Superior temporal gyrus (tissue), 1 donor: Measurements from ENCODE around the gene RPL13A.
"Not testable (repeated sequence)": the region's sequence is repeated elsewhere in the genome, so short reads cannot be mapped to it uniquely, and the experiment has no call there.

ENCODE experiments used
- DNase-seq: peaks from one replicate; pipeline ENCODE4 v3.0.0-alpha.2; 2016; ENCODE audit errors: extremely low spot score

RPL13A gene

GRCh38 chr19:49456326-49456725 is 31.1 kb upstream of the RPL13A start:
- no peak for DNase-seq

GRCh38 chr19:49458567-49458903 is 28.9 kb upstream of the RPL13A start:
- no peak for DNase-seq

GRCh38 chr19:49459388-49459787 is 28.0 kb upstream of the RPL13A start:
- DNase-seq, result no peak

- DNase-seq, result not testable (repeated sequence)
Measured at GRCh38 chr19:49461130-49461529, 26.3 kb upstream of the RPL13A start.

- DNase-seq, result no peak
Measured at GRCh38 chr19:49461656-49462055, 25.8 kb upstream of the RPL13A start.

DNA sequence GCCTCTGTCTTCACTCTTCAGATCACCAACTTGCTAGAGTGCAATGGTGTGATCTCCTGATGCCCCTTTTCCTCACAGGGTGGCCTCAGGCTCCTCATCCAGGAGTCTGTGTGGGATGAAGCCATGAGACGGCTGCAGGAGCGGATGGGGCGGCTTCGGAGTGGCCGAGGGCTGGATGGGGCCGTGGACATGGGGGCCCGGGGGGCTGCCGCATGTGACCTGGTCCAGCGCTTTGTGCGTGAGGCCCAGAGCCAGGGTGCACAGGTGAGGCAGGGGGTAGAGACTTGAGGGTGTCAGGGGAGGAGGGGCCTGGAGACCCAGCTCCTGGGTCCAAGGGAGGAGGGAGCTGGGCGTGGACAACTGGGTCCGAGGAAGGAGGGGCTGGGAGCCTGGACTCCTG is 24.9 kb upstream of the RPL13A start:
- DNase-seq, result no peak

GRCh38 chr19:49463960-49464740 is 23.3 kb upstream of the RPL13A start:
- no peak for DNase-seq

GRCh38 chr19:49465371-49465770 is 22.0 kb upstream of the RPL13A start:
- DNase-seq, result no peak

DNA sequence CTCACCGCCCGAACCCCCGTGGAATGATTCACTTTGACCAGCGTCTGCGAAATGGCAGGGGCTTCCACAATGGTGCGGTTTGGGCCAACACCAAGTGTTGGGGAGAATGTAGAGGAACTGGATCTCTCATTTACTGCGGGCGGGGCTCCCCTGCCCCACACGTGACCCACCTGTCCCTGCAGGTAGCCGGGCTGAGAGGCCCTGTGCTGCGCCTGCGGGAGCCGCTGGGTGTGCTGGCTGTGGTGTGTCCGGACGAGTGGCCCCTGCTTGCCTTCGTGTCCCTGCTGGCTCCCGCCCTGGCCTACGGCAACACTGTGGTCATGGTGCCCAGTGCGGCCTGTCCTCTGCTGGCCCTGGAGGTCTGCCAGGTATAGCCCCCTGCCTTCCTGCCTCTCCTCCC is 19.2 kb upstream of the RPL13A start:
- no peak for DNase-seq

DNA sequence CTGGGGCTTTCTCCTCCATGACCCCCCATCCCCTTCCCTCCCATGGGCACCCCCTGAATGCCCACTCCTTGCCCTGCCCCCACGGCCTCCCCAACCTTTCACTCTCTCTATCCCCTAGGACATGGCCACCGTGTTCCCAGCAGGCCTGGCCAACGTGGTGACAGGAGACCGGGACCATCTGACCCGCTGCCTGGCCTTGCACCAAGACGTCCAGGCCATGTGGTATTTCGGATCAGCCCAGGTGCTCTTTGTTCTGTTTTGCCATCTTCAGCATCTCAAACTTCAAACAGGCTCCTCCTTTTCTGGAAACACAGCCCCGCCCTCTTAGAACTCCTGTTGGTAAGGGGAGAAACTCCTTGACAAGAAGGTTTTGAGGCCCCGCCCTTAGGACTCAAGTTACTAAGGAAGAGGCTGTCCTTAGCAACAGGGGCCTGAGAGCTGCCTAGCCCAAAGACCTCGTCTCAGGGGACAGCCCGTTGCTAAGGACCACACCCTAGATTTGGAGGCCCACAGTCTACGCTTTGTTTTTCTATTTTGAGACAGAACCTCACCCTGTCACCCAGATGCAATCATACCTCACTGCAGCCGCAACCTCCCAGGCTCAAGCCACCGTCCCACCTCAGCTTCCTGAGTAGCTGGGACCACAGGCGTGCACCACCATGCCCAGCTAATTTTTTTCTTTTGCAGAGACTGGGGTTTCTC is 18.5 kb upstream of the RPL13A start:
- no peak for DNase-seq

- no peak for DNase-seq
Measured at GRCh38 chr19:49469828-49470614, 17.4 kb upstream of the RPL13A start.

DNA sequence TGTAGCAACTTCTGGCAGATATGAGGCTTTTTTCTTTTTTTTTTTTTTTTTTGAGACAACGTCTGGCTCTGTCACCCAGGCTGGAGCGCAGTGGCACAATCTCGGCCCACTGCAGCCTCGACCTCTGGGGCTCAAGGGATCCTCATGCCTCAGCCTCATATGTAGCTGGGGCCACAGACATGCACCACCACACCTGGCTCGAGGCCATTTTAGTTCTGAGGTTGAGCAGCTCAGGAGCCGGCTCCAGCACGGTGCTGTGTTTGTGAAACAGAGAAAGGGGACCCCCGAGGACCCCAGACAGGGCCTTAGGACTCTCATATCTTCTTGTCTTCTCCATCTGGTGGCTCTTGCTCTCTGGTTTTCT is 16.8 kb upstream of the RPL13A start:
- no peak for DNase-seq

DNA sequence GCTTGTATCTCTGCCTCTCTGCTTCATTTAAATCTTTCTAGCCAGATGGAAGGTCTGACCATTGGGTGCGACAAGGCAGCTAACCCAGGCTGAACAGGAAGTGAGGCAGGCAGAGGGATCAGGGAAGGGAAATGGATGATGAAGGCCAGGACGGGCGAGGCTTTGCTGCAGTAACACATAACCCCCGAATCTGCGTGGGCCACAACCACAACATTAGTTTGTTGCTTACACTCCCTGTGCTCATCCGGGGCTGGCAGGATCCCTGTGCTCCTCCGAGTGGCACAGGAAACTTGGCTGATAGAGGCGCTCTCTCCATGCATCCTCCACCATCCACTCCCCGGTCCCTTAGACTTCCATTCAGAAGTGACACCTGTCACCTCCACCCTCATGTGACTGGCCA is 14.5 kb upstream of the RPL13A start:
- no peak for DNase-seq

DNA sequence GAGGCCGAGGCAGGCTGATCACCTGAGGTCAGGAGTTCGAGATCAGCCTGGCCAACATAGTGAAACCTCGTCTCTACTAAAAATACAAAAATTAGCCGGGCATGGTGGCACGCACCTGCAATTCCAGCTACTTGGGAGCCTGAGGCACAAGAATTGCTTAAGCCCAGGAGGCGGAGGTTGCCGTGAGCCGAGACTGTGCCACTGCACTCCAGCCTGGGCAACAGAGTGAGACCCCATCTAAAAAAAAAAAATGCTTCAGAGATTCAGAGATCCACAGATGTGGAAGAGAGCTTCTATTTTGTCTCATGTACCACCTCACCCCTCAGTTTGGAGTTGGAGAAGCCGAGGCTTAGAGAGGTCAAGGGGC is 13.9 kb upstream of the RPL13A start:
- DNase-seq, result not testable (repeated sequence)

DNA sequence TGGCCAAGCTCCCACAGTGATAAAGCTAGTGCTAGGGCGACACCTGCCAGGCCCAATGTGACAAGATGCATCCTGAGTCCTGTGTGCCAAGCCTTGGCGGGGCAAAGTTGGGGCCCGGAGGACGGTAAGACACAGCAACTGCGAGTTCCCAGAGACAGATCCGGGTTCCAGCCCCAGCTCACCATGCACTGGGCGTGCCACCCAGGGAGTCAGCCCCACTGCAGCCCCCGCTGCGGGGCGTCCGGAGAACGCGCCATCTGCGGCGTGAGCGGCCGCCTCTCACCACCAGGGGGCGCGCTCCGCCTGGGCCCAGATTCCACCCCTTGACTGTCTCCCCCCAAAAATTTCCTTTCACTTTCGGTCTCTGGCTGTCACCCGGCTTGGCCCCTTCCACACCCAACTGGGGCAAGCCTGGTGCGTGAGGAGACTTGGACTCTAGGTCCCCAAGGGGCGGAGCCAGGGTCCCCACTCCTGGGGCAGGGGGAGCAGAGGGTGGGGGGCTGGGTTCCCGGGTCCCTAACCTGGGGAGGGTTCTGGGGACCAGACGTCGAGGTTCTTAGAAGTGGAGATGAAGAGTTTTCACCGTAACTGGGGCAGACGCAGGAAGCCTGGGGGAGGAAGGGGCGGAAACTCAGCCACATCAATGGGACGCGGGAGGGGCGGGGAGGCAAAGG is 13.4 kb upstream of the RPL13A start, which contains the start of gene FLT3LG:
FLT3LG (plus strand) TSS at position 348 of the 674 bp plus-strand sequence. CDS start 425 bp downstream, outside the sequence.
- DNase-seq, result peak; percentile 60

DNA sequence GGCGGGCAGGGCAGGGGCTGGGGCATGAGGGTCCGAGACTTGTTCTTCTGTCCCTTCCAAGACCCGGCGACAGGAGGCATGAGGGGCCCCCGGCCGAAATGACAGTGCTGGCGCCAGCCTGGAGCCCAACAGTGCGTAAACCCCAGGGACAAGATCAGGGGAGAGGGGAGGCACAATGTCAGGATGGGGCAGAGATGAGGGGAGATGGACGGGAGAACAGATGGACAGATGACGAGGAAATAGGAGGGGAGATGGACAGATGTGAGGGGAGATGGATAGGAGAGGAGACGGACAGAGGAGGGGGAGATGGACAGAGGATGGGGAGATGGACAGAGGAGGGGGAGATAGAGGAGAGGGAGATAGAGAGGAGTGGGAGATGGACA is 12.9 kb upstream of the RPL13A start:
- no peak for DNase-seq

GRCh38 chr19:49475191-49475917 is 12.1 kb upstream of the RPL13A start:
- DNase-seq, result no peak

- DNase-seq, result no peak
Measured at GRCh38 chr19:49475995-49476880, 11.2 kb upstream of the RPL13A start.

DNA sequence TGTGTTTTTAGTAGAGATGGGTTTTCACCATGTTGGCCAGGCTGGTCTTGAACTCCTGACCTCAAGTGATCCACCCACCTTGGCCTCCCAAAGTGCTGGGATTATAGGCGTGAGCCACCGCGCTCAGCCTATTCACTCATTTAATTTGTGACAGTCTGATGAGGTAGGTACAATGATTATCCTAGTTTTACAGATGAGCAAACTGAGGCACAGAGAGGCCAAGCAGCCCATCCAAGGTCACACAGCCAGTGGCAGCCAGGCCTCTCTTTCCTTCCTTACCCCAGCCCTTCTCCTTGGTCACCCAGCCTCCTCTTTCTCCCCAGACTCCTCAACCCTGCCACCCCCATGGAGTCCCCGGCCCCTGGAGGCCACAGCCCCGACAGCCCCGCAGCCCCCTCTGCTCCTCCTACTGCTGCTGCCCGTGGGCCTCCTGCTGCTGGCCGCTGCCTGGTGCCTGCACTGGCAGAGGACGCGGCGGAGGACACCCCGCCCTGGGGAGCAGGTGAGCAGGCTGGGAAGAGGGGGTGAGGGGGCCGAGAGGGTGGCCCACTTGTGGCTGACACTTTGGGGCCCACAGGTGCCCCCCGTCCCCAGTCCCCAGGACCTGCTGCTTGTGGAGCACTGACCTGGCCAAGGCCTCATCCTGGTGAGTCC is 7.3 kb upstream of the RPL13A start:
- DNase-seq, result no peak
